Fibroblast of peridontal ligament (primary cell): Measurements from ENCODE around the gene GCN1.
"Not testable (repeated sequence)": the region's sequence is repeated elsewhere in the genome, so short reads cannot be mapped to it uniquely, and the experiment has no call there.

Experiments used
- DNase-seq: peaks from one replicate; pipeline ENCODE4 v3.0.0-alpha.2; 2010; ENCODE audit errors: extremely low read depth

Gene GCN1, protein sequence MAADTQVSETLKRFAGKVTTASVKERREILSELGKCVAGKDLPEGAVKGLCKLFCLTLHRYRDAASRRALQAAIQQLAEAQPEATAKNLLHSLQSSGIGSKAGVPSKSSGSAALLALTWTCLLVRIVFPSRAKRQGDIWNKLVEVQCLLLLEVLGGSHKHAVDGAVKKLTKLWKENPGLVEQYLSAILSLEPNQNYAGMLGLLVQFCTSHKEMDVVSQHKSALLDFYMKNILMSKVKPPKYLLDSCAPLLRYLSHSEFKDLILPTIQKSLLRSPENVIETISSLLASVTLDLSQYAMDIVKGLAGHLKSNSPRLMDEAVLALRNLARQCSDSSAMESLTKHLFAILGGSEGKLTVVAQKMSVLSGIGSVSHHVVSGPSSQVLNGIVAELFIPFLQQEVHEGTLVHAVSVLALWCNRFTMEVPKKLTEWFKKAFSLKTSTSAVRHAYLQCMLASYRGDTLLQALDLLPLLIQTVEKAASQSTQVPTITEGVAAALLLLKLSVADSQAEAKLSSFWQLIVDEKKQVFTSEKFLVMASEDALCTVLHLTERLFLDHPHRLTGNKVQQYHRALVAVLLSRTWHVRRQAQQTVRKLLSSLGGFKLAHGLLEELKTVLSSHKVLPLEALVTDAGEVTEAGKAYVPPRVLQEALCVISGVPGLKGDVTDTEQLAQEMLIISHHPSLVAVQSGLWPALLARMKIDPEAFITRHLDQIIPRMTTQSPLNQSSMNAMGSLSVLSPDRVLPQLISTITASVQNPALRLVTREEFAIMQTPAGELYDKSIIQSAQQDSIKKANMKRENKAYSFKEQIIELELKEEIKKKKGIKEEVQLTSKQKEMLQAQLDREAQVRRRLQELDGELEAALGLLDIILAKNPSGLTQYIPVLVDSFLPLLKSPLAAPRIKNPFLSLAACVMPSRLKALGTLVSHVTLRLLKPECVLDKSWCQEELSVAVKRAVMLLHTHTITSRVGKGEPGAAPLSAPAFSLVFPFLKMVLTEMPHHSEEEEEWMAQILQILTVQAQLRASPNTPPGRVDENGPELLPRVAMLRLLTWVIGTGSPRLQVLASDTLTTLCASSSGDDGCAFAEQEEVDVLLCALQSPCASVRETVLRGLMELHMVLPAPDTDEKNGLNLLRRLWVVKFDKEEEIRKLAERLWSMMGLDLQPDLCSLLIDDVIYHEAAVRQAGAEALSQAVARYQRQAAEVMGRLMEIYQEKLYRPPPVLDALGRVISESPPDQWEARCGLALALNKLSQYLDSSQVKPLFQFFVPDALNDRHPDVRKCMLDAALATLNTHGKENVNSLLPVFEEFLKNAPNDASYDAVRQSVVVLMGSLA (N-terminal part only)

DNA sequence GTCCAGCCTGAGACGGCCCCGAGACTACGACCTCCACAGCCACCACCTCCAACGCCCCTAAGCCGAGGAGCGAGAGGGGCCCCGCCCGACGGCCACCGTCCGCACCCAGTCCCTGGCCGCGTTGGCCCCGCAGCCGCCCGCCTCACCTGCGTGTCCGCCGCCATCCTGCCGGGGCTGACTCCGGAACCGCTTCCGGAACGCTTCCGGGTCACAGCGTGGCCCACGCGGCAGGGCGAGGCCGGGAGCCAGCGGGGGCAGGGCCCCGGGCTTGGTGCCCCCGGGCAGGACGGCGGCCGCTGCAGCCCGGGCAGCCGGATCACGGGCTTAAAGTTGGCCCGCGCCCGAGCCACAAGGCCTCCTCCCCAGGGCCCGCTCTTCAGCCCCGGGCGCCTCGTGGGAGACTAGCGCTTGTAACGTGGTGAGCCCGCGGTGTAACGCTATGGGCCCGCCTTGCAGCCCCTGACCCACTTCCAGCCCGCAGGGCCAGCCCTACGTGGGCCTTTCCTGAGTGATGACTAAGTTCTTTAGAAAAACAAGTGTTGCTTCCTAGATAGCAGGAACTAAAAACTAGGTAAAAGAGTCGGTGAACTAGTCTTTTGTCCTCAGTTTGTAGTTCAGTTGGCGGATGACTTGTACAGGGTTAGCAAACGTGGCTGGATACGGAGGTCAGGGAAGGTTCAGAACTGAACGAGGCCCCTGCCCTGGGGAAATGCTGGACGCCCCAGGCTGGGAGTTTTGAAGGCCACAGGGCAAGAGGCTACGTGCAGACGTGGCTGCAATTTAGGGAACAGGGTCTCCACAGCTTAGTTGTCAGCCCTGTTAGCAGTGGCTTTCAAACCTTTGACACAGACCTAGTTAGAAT lies at the start of gene GCN1:
TSS of gene GCN1 (minus strand) at position 182 of the 862 bp plus-strand sequence. CDS start at position 164, 18 bp downstream.
- peak; percentile 67 for DNase-seq

DNA sequence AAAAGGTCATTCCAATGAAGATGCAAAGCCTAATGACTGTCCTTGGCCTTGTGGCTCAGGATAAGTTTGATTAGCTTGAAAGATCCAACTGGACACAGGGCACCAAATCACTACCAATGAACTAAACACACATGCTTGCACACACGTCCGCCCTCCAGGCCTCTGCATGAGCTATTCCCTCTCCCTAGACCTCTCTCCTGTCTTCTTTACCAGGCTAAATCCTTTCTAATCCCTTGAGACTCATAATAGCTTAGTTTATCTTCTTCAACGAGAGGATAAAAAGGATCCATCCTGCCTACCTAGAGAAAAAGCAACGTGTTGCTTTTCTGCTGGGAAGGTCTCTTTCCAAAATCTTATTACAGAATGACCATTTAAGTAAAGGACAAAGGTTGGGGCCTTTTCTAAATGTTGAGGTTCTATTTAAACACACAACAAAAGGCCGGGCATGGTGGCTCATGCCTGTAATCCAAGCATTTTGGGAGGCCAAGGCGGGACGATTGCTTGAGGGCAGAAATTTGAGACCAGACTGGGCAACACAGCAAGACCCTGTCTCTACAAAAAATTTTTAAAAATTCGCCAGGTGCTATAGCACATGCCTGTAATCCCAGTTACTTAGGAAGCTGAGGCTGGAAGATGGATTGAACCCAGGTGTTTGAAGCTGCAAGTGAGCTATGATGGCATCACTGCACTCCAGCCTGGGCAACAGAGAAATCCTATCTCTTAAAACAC lies 48.6 kb upstream of the GCN1 start:
- no peak for DNase-seq

DNA sequence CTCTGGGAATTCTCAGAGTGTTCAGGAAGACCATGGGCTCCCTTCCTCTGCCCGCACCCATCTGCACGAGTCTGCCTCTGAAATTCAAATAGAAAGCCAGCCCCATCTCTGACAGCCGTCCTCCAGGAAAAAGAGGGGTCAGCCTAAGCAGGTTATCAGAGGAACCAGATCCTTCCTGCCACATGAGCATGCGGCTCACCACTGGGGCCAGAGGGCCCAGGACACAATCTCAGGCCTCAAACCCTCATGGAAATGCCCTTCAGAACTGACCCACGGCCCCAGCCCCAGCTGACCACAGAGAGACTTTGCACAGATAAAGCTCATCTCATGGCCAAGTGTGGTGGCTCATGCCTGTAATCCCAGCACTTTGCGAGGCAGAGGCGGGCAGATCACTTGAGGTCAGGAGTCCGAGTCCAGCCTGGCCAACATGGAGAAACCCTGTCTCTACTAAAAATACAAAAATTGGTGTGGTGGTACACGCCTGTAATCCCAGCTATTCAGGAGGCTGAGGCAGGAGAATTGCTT lies 47.8 kb upstream of the GCN1 start:
- no peak for DNase-seq

DNA sequence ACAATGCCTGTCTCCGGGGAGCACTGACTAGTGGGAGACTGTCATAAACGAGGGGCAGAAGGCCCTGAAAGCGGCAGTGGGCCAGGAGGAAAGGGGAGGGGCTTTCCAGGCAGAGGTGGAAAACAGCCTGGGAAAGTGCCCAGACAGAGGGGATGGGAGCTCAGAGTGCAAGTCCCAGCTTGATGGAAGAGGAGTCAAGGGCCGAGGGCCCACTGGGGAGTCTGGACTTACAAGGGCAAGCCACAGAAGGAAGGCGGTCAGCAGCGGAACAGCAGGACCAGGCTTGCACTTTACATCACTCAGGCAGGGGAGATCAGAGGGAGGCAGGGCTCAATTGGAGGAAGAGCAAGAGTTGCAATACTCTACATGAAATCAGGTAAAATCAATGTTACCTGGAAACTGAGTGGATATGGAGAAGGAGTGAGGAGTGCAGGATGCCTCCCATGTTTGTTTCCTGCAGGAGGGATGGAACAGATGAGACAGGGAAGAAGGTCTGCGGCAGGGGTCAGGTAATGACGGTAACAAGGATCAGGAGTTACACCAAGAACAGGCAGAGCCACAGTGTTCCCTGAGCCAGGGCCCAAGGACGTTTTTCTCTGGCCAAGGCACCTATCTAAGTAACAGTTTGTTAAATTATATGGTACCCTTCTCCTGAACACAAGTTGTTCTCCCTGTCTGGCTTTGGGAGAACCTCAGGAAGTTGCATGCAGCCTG lies 47.2 kb upstream of the GCN1 start:
- DNase-seq = no peak

DNA sequence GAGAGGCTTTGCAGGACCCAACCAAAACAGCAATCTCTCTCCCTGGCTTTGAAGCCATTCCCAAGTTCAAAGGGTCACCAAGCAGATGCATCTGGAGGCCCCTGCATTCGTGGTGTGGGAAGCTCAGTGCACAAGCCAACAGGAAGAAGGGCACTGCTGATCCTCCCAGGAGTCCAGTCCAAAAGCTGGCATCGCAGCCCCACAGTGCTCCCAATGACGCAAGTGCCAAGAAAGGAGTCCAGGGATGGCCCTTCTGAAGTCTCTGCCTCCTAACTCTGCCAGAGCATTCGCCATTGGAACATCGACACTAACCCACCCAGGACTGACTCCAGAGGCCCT lies 45.9 kb upstream of the GCN1 start:
- DNase-seq = no peak

DNA sequence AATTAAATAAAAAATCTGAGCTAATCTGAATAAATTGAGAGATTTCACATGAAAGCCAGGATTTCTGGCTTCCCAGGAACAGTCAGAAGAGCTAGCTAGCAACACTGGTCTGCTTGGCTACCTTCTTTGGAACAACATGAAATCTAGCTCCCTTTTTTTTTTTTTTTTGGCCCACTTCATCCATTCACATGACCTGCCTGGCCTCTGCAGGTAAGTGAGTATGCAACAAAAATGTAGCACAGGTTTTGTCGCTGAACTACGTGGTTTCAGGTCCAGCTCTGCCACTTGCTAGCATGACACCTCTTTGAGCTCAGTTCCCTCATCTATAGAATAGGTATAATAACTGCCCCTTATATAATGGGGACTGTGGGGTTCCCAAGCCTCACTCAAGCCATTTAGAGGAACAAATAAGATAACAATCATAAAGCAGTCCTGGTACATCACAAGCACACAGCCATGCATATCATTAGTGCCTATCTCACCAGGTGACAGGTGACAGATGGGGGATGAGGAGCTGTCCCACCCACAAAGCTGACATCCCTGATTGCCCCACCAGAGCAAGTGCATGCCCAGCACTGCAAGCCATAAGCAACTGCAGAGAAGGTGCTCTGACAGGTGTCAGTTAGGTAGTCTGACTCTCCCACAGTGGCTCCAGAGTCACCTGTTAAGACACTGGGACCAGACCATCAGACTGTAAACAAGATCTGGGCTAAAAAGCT lies 45.4 kb upstream of the GCN1 start:
- no peak for DNase-seq

DNA sequence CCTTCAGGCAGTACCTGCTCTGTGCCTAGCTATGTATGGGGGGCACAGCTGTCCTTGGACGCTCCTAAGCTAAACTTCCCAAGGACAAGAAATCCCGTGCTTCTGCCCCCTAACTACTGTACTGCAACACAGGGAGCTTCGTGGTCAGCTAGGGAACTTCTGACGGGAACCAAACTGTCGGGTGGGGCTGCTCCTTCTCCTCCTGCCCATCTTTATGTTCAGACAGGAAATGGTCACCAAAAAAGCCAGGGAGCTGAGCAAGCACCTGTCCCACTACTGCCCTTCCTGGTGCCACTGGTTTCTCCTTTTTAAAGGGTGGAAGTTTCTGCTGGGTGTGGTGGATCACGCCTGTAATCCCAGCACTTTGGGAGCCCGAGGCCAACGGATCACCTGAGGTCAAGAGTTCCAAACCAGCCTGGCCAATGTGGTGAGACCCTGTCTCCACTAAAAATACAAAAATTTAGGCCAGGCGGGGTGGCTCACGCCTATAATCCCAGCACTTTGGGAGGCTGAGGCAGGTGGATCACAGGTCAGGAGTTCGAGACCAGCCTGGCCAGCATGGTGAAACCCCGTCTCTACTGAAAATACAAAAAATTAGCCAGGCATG lies 44.4 kb upstream of the GCN1 start:
- DNase-seq = no peak

DNA sequence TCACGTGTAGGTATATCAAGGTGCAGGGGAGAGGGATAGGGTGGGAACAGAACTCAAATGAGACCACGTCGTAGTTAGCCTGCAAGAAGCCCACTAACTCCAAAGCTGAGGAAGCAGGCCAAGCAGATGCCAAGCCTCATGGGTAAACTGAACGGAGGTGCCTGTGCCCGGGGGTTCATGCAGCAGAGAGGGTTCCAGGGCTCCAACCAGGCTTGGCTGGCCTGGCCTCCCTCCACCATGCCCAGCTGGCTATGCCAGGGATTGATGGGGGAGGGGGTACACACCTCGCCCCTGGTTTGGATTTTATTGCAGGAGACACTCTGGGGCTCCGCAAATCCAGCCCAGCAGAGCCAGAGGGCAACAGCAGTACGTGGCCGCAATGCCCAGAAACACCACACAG lies 43.7 kb upstream of the GCN1 start:
- no peak for DNase-seq

DNA sequence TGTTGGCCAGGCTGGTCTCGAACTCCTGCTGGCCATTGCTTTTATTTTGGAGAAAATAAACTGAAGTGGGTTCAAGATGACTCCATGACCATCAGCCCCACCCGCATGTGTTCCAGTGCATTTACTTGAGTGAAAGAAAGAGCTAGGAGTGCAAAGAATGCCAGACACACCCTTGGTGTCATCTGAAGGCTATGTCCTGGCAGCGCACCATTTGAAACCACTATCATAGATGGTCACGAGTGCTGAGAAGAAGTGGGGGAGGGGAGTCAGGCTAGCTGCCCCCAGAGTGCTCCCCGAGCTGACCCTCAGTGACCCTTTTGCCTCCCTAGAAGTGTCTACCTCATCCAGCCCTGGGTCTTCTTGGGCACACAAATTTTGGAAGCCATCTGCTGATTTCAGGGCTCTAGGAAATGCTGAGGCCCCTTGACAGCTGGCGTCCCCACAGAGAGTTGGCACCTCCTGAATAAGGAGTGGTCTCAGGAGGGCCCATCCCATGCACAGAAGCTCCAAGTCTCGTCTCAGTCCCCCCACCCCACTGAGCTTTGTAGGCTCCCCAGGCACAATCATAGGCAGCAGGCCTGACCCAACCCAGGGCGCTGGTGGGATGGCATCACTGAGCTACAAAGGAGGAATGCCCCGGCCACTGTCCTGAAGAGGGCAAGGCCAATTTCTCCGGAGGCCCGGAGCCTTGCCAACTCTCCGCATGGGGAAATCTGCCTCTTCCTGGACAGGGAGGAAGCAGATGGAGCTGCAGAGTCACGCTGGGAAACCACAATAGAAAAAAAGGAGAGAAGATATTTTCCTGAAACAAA lies 43.1 kb upstream of the GCN1 start:
- DNase-seq = peak; percentile 81

DNA sequence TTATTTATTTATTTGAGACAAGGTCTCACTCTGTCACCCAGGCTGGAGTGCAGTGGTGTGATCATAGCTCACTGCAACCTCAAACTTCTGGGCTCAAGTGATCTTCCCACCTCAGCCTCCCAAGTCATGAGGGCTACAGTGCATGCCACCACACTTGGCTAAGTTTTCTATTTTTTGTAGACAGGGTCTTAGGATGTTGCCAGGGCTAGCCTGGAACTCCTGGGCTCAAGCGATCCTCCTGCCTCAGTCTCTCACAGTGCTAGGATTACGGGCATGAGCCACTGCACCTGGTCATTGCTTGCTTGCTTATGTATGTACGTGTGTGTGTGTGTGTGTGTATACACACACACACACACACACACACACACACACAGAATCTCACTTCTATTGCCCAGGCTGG lies 42.3 kb upstream of the GCN1 start:
- DNase-seq = not testable (repeated sequence)

DNA sequence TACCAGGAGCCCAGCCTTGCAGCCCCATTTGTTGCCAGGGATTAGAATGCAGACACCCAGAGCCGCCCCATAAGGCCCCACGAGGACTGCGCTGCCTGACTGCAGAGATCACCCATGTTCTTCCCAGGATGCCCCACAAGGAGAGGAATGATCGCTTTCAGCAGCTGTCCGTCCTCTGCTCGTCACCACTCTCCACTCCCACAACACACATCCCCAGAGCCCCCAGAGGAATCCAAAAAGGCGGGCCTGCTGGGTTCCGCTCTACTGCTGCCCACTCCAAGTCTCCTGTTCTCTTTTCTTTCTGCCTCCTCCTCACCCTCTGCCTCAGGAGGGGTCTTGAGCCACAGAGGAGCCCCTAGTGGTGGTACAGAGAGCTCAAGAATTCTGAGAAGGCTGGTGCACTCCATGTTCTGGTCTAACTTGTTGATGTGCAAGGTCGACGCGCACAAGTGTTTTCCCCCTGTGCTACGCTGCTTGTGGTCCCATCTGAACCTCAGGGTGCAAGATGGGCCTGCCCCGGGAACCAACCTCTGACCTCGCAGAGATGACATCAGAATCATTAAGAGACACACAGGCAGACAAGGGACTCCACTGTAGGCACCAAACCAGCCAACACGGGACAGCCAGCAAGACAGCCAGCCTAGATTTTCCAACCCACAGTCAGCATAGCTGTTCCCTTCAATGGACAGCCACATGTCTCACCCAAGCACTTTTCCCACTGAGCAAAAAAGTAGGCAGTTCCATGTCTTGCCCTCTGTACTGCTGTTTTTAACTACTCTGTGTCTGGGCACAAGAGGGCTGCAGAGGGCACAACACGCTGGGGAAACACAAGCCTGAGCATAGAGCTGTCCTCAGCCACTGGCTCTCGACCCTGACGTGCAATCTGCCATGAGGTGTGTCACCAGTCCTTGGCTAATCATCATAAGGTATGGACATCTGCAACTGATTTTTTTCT lies 41.1 kb upstream of the GCN1 start:
- peak; percentile 16 for DNase-seq

DNA sequence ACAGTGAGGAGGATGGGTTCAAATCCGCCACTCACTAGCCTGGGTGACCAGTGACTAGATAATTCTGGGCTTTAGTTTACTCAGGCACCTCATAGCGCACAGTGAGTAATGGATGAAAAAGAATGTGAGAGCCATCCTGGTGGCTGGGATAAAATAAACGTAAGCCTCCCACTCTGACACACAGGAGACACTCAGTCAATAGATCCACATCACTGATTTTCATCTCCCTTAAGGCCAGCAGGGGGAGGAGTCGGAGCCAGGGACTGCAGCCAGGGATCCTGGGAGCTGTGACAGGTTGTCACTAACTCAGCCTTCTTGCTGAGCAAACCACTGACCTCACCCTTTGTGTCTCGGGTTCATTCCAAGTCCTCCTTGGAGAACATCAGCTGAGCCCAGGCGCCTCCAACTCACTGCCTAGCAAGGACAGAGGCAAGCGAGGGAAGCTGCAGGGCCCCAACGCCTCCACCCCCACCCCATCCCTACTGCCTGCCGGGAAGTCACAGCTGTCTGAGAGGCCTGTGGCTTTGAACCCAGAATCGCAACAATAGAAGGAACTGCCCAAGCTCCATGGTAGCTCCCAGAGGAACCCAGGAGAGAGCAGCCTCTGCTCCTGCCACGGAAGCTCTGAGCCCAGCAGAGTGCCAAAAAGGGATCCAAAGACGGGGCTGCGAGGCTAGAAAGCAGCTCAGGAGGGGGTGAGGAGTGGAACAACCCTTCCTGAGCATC lies 40.3 kb upstream of the GCN1 start:
- DNase-seq = peak; percentile 92

DNA sequence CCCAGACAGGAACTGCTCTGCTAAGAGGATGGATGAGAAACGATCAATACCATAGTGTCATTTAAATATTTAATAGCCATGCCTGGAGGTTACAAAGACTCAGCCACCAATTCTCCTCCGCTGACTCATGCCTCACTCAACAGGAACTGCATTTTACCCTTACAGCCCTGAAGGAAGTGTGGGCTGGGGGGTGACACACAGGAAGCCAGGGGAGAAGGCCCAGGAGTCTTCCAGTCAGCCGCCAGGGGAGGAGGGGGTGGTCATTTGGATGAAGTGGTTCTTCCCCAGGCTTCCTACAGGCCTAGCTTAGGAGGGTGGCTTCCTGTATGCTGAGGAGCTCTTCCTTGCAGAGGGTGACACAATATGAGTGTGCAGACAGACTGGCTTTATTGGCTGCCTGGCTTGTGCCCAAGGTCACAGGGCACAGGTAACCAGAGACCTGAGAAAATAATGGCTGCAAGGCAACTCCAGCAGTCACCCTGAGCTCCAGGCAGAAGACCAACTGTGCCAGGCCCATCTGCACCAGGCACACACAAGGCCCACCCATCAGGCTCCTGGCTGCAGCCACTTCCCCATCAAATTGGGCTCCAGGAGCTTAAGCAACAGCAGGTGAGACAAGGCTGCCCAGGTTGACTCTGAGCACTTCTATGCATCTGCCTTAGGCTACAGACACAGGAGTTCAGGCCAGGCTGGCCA lies 36.9 kb upstream of the GCN1 start:
- peak; percentile 62 for DNase-seq

DNA sequence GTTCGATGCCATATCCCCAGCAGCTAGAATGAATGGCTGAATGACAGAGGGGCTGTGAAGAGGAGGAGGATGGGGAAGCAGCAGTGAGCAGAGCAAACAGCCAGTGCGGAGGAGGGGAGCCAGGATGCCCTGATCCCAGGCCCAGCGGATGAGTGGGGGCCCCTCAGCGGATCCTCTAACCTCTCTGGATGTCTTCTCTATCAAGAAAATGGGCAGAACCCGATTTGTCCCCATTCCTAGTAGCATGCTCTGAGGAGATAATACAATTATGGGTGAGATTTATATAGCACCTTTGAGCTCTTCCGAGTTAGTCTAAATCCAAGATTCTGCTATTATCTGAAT lies 36.4 kb upstream of the GCN1 start:
- no peak for DNase-seq

DNA sequence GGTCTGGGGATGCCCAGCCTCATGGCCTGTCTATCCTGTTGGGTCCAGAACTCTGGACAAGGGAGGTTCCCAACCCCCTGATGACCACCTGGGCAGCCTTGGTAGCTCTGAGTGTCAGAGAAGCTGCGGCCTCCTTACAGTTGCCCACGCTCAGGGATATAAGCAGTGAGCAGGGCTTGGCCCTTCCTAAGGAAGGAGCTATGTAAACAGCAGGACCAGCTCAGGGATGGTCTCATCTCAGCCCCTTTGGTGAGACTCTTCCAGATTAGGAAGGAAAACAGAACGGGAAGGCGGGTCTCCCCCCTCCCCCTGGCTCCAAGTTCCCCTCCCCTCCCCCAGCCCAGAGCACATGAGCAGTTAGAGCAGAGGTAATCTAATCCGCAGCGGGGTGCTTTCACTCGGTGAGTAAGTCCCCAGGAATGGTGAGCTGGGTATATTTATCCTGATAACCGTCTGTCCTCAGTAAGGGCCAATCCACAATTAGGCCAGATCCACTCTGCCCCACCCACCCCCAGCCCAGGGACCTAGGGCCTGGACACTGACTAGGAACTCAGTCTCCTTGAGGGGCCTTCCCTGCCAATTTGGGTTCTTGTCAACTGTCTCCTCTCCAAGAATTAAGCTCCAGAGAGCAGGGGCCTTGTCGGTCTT lies 35.9 kb upstream of the GCN1 start:
- peak; percentile 96 for DNase-seq
